B cell (primary cell): ENCODE measurements around the gene NRAS. TPM values are rescaled to one million over a fixed set of nuclear protein-coding genes. Genes with fewer than 3 reads are reported as not detected.

Source experiments
- ATAC-seq: fragments of 200-7000 bp; cut with Tn5 transposase; one replicate; pipeline ENCODE4 v1.10.0; 2021; ENCODE audit warnings: low read depth, mild to moderate bottlenecking, moderate number of reproducible peaks, moderate library complexity
- CTCF ChIA-PET: fragments of 350-600 bp; sonication (Branson Sonifier 250); formaldehyde crosslinking; loops from one replicate; lab custom pipeline; 2021; ENCODE audit warnings: antibody characterized with exemption, inconsistent platforms; lab: Charles Lee
- POLR2A ChIA-PET: fragments of 350-600 bp; sonication (Branson Sonifier 250); formaldehyde crosslinking; loops from one replicate; lab custom pipeline; 2021; ENCODE audit warnings: antibody characterized with exemption; lab: Charles Lee
- DNase-seq: peaks from one replicate; pipeline ENCODE4 v3.0.0; 2013
- H2AFZ ChIP-seq: 2 replicates; pipeline ENCODE4 v1.6.1; 2012; ENCODE audit warnings: mild to moderate bottlenecking, low read depth, low read length; ENCODE audit not compliant: insufficient read depth, poor library complexity, severe bottlenecking
- H3K27ac ChIP-seq, 2 donors: 1 replicate in 1 of 2; 2 replicates in 1 of 2; pipeline ENCODE4 v1.5.1; 2012 to 2013; ENCODE audit warnings: low read length in 2 of 2, mild to moderate bottlenecking in 2 of 2, moderate library complexity in 1 of 2
- H3K27me3 ChIP-seq, 4 experiments: fragments of 200-600 bp in 1 of 4; sonication (generic) in 1 of 4; replicated peaks in 1 of 4; 1 replicate in 2 of 4; 2 replicates in 2 of 4; pipeline versions ENCODE4 v1.6.1 to v1.7.0; 2013 to 2016; ENCODE audit warnings: low read length in 3 of 4, mild to moderate bottlenecking in 2 of 4, mixed read lengths in 1 of 4, moderate library complexity in 1 of 4; ENCODE audit not compliant: insufficient read depth in 4 of 4, control insufficient read depth in 3 of 4; ENCODE audit errors: control extremely low read depth in 1 of 4
- H3K36me3 ChIP-seq, 2 experiments: replicated peaks in 1 of 2; 1 replicate in 1 of 2; 2 replicates in 1 of 2; pipeline versions ENCODE4 v1.6.1 to v1.7.1; 2013; ENCODE audit warnings: low read length in 1 of 2; ENCODE audit not compliant: insufficient read depth in 2 of 2, control insufficient read depth in 1 of 2; ENCODE audit errors: control extremely low read depth in 1 of 2, extremely low read depth in 1 of 2
- H3K4me1 ChIP-seq, 2 donors: fragments of 200-600 bp in 1 of 2; sonication (generic) in 1 of 2; 1 replicate in 1 of 2; 2 replicates in 1 of 2; pipeline versions ENCODE4 v1.5.1 to v1.6.1; 2013 to 2017; ENCODE audit warnings: low read length in 2 of 2; ENCODE audit not compliant: control insufficient read depth in 2 of 2, insufficient read depth in 2 of 2
- H3K4me2 ChIP-seq: replicated peaks from 2 replicates; pipeline ENCODE3; 2012; ENCODE audit warnings: mild to moderate bottlenecking, low read depth, low read length; ENCODE audit not compliant: poor library complexity, severe bottlenecking
- H3K4me3 ChIP-seq, 5 experiments: fragments of 200-600 bp in 1 of 5; sonication (generic) in 1 of 5; 1 replicate in 3 of 5; 2 replicates in 2 of 5; pipeline versions ENCODE4 v1.5.1 to v1.7.0; 2011 to 2016; ENCODE audit warnings: low read length in 4 of 5, mild to moderate bottlenecking in 4 of 5, low read depth in 2 of 5, control low read depth in 1 of 5, moderate library complexity in 1 of 5; ENCODE audit not compliant: insufficient read depth in 1 of 5; ENCODE audit errors: control extremely low read depth in 1 of 5, extremely low read depth in 1 of 5
- H3K79me2 ChIP-seq: fragments of 200-600 bp; sonication (generic); one replicate; pipeline ENCODE4 v1.6.0; 2016; ENCODE audit warnings: low read length; ENCODE audit not compliant: control insufficient read depth, insufficient read depth
- H3K9ac ChIP-seq: fragments of 200-600 bp; sonication (generic); 2 replicates; pipeline ENCODE4 v1.6.1; 2017; ENCODE audit warnings: mild to moderate bottlenecking, low read length, moderate library complexity
- H3K9me3 ChIP-seq, 3 donors: one replicate each; pipeline versions ENCODE4 v1.6.1 to v1.7.1; 2013; ENCODE audit warnings: low read length in 2 of 3; ENCODE audit not compliant: control insufficient read depth in 2 of 3, insufficient read depth in 1 of 3; ENCODE audit errors: control extremely low read depth in 1 of 3
- H4K20me1 ChIP-seq: 2 replicates; pipeline ENCODE4 v1.6.0; 2012; ENCODE audit warnings: mild to moderate bottlenecking, low read length; ENCODE audit not compliant: insufficient read depth, control insufficient read depth, poor library complexity, severe bottlenecking
- H3K27ac Mint-ChIP-seq: one replicate; pipeline ENCODE4 v1.8.0; 2021; ENCODE audit warnings: mixed read lengths
- H3K27me3 Mint-ChIP-seq: one replicate; pipeline ENCODE4 v1.8.0; 2021; ENCODE audit warnings: mixed read lengths
- H3K4me1 Mint-ChIP-seq: one replicate; pipeline ENCODE4 v1.8.0; 2021; ENCODE audit warnings: mixed read lengths
- H3K4me3 Mint-ChIP-seq: one replicate; pipeline ENCODE4 v1.8.0; 2021; ENCODE audit warnings: mixed read lengths
- H3K9me3 Mint-ChIP-seq: one replicate; pipeline ENCODE4 v1.8.0; 2022; ENCODE audit warnings: mixed read lengths; ENCODE audit not compliant: insufficient read depth
- CTCF ChIP-seq: fragments of 200-600 bp; IDR thresholded peaks from one replicate; pipeline ENCODE4 v1.8.0; 2022; ENCODE audit warnings: antibody characterized with exemption, mild to moderate bottlenecking
- WGBS: methylation state at CpG from one replicate; pipeline ENCODE4 v1.1.5; 2013; ENCODE audit warnings: missing lambda C conversion rate; ENCODE audit not compliant: insufficient coverage; 5-methylcytosine and 5-hydroxymethylcytosine counted together
- intact Hi-C: fragments of 100-400 bp; cut with micrococcal nuclease; formaldehyde crosslinking; loops from one replicate; pipeline ENCODE4 v1.10.0; 2022
- polyA plus RNA-seq: library from polyadenylated mRNA; depleted of rRNA; stranded (reverse); fragments of >200 nt; gene quantifications from 2 replicates; pipeline ENCODE4 v1.2.3, GENCODE V29; 2012
- total RNA-seq, 2 donors: library from RNA; stranded (reverse); fragments of 120-200 nt in 1 of 2; gene quantifications; 1 replicate in 1 of 2; 2 replicates in 1 of 2; pipeline versions ENCODE4 v1.2.3 to v1.2.4, GENCODE V29; 2013 to 2022

The NRAS gene
- total and polyA plus RNA-seq, 2 donors (not counting 1 experiment from before 2014, with no cell fraction given), result 9.8 to 35.0 TPM

GRCh38 chr1:114756009-114756892 lies 39.7 kb upstream of the NRAS start:
- 36% methylated on average over 8 of the region's 14 CpGs for WGBS
- H3K27me3 ChIP-seq, result no peaks in the 10 kb centered on the region
- intact Hi-C loops, result loop anchor here (2.0 to 5.0 kb wide), 3 partner anchors 341 to 997 kb away; partner anchors contain the start of gene PHTF1
- H3K4me3 ChIP-seq, result peak overlapping the region; percentile 81 to 100 (median 95)
- DNase-seq (no peak), ATAC-seq (no peak)
- peaks cover 0 to 3% of the 10 kb centered on the region in 2 experiments for H3K36me3 ChIP-seq
- CTCF ChIA-PET, result interaction anchor here (0.9 kb wide), 1 partner anchor 1684 kb away, joined by 3 read pairs; the partner anchor contains the start of gene LRIG2
- peaks cover 73% of the 10 kb centered on the region for H3K79me2 ChIP-seq
- H3K27ac ChIP-seq, result peak overlapping the region; percentile 99 to 100
- Mint-ChIP-seq H3K4me3 (peak overlapping the region; percentile 100), H3K9me3 (no peaks in the 10 kb centered on the region), H3K27me3 (no peaks in the 10 kb centered on the region), H3K27ac (peak overlapping the region; percentile 100), H3K4me1 (peaks cover 69% of the 10 kb centered on the region)
- peaks cover 58% of the 10 kb centered on the region in 2 donors for H3K4me1 ChIP-seq
- peaks cover 61% of the 10 kb centered on the region for H4K20me1 ChIP-seq
- H3K4me2 ChIP-seq, result peak overlapping the region; percentile 80
- TF ChIP-seq CTCF, result no peak
- H3K9me3 ChIP-seq, result peaks cover 0 to 2% (median 0%) of the 10 kb centered on the region in 3 donors
- peak overlapping the region; percentile 100 for H3K9ac ChIP-seq
- POLR2A ChIA-PET, result no interaction called here
- no peak overlapping the region for H2AFZ ChIP-seq
